Esophagus muscularis mucosa (tissue), 4 donors: ENCODE results near the gene REEP6. TPM values are rescaled to one million over a fixed set of nuclear protein-coding genes. Genes with fewer than 3 reads are reported as not detected.

ENCODE experiments used
- DNase-seq: peaks from one replicate; pipeline ENCODE4 v3.0.0-alpha.2; 2017; ENCODE audit errors: extremely low spot score
- H3K27ac ChIP-seq, 4 donors: fragments of 200-600 bp; sonication (generic); replicated peaks in 1 of 4; 1 replicate in 3 of 4; 2 replicates in 1 of 4; pipeline ENCODE4 v1.5.1; 2016 to 2019; ENCODE audit warnings: mild to moderate bottlenecking in 1 of 4
- H3K27me3 ChIP-seq, 4 donors: fragments of 200-600 bp; sonication (generic); one replicate each; pipeline versions ENCODE4 v1.5.1 to v1.6.0; 2016 to 2019
- H3K36me3 ChIP-seq, 4 donors: fragments of 200-600 bp; sonication (generic); one replicate each; pipeline ENCODE4 v1.5.1; 2016 to 2019
- H3K4me1 ChIP-seq, 4 donors: fragments of 200-600 bp; sonication (generic); one replicate each; pipeline ENCODE4 v1.5.1; 2016 to 2019
- H3K4me3 ChIP-seq, 4 donors: fragments of 200-600 bp; sonication (generic); 1 replicate in 2 of 4; 2 replicates in 2 of 4; pipeline ENCODE4 v1.5.1; 2016 to 2019; ENCODE audit warnings: mild to moderate bottlenecking in 4 of 4, moderate library complexity in 1 of 4
- H3K9me3 ChIP-seq, 4 donors: fragments of 200-600 bp; sonication (generic); 1 replicate in 3 of 4; 2 replicates in 1 of 4; pipeline ENCODE4 v1.5.1; 2016 to 2019
- CTCF ChIP-seq, 3 experiments: fragments of 200-600 bp in 2 of 3; fragments of 450-650 bp in 1 of 3; sonication (generic) in 2 of 3; IDR thresholded peaks; one replicate each; pipeline ENCODE4 v1.5.1; 2017 to 2019; ENCODE audit warnings: antibody characterized with exemption in 3 of 3, mild to moderate bottlenecking in 2 of 3, moderate library complexity in 1 of 3
- EP300 ChIP-seq: sonication (generic); formaldehyde crosslinking; IDR thresholded peaks from one replicate; pipeline ENCODE4 v1.6.1; 2017; ENCODE audit warnings: antibody characterized with exemption
- POLR2A ChIP-seq: fragments of 450-650 bp; IDR thresholded peaks from one replicate; pipeline ENCODE4 v1.6.1; 2017; ENCODE audit warnings: antibody characterized with exemption, moderate library complexity, mild to moderate bottlenecking, low read depth
- POLR2AphosphoS5 ChIP-seq, 2 donors: sonication (generic); formaldehyde crosslinking; IDR thresholded peaks; one replicate each; pipeline ENCODE4 v1.6.1; 2017; ENCODE audit warnings: antibody characterized with exemption in 2 of 2
- WGBS: methylation state at CpG from one replicate; pipeline ENCODE4 v1.1.5; 2018; 5-methylcytosine and 5-hydroxymethylcytosine counted together
- intact Hi-C: fragments of 100-400 bp; cut with DNase I; formaldehyde crosslinking; loops from one replicate; pipeline ENCODE4 v1.15.1; 2023
- total RNA-seq, 4 donors: library from RNA; depleted of rRNA; stranded (reverse); fragments of >200 nt; gene quantifications; one replicate each; pipeline versions ENCODE4 v1.1.0 to v1.2.1, GENCODE V29; 2016

Gene REEP6
- total RNA-seq, 4 donors from 2014 or later: 0.23 to 2.3 (median 0.99) TPM; not detected in 1

GRCh38 chr19:1446713-1447481 lies 44.1 kb upstream of the REEP6 start:
- H3K27me3 ChIP-seq: peaks cover 13 to 68% (median 62%) of the 10 kb centered on the region in 4 donors
- H3K9me3 ChIP-seq: no peaks in the 10 kb centered on the region
- DNase-seq: no peak
- intact Hi-C loops: loop anchor here (10.0 kb wide), 1 partner anchor 68 kb away; the partner anchor contains the start of gene ADAMTSL5
- TF ChIP-seq POLR2A (no peak), EP300 (no peak), CTCF (IDR thresholded peaks at IDR 0.05) (no peak), POLR2AphosphoS5 (IDR thresholded peaks at IDR 0.05) (no peak)
- H3K4me3 ChIP-seq: peak overlapping the region; percentile 45 to 56 (median 48)
- peaks cover 3 to 11% (median 11%) of the 10 kb centered on the region in 4 donors for H3K36me3 ChIP-seq
- WGBS: 5% methylated on average over 33 of the region's 63 CpGs
- no peak overlapping the region for H3K27ac ChIP-seq
- peaks cover 25 to 41% (median 35%) of the 10 kb centered on the region in 4 donors for H3K4me1 ChIP-seq

- Histone ChIP-seq H3K4me3 (no peak overlapping the region), H3K4me1 (peaks cover 25 to 47% (median 41%) of the 10 kb centered on the region in 4 donors), H3K36me3 (peaks cover 0 to 5% (median 4%) of the 10 kb centered on the region in 4 donors), H3K9me3 (no peaks in the 10 kb centered on the region), H3K27me3 (peaks cover 13 to 74% (median 68%) of the 10 kb centered on the region in 4 donors), H3K27ac (no peak overlapping the region)
- intact Hi-C loops: loop anchor here (10.0 kb wide), 1 partner anchor 67 kb away; the partner anchor contains the start of gene ADAMTSL5
- 50% methylated on average over 4 of the region's 4 CpGs for WGBS
- no peak for DNase-seq
- TF ChIP-seq CTCF (IDR thresholded peaks at IDR 0.05) (no peak), EP300 (no peak), POLR2AphosphoS5 (IDR thresholded peaks at IDR 0.05) (no peak), POLR2A (no peak)
Observed at GRCh38 chr19:1447504-1447903, 43.5 kb upstream of the REEP6 start.

GRCh38 chr19:1447944-1448343 lies 43.0 kb upstream of the REEP6 start:
- H3K9me3 ChIP-seq: no peaks in the 10 kb centered on the region
- H3K4me3 ChIP-seq: no peak overlapping the region
- intact Hi-C loops: loop anchor here (10.0 kb wide), 1 partner anchor 67 kb away; the partner anchor contains the start of gene ADAMTSL5
- peaks cover 0 to under 1% (median under 1%) of the 10 kb centered on the region in 4 donors for H3K36me3 ChIP-seq
- H3K27me3 ChIP-seq: peaks cover 13 to 78% (median 73%) of the 10 kb centered on the region in 4 donors
- no peak for TF ChIP-seq POLR2A
- TF ChIP-seq CTCF (IDR thresholded peaks at IDR 0.05): no peak
- no peak for TF ChIP-seq POLR2AphosphoS5 (IDR thresholded peaks at IDR 0.05)
- no peak for TF ChIP-seq EP300
- H3K27ac ChIP-seq: no peak overlapping the region
- WGBS: 87% methylated on average over 9 of the region's 9 CpGs
- H3K4me1 ChIP-seq: peaks cover 25 to 50% (median 45%) of the 10 kb centered on the region in 4 donors
- DNase-seq: no peak

- H3K27me3 ChIP-seq: peaks cover 13 to 97% (median 88%) of the 10 kb centered on the region in 4 donors
- intact Hi-C loops: loop anchor here (10.0 kb wide), 1 partner anchor 65 kb away; the partner anchor contains the start of gene ADAMTSL5
Observed at GRCh38 chr19:1449467-1450442, 41.2 kb upstream of the REEP6 start, which contains the start of gene APC2. Gene APC2 (plus strand): TSS chr19:1450121. CDS start chr19:1453002, 2,881 bp downstream.

More at GRCh38 chr19:1449467-1450442, 41.2 kb upstream of the REEP6 start, which contains the start of gene APC2:
- Histone ChIP-seq H3K9me3 (no peaks in the 10 kb centered on the region), H3K36me3 (no peaks in the 10 kb centered on the region), H3K27ac (no peak within 1 kb of the TSS), H3K4me1 (peaks cover 25 to 61% (median 54%) of the 10 kb centered on the region in 4 donors), H3K4me3 (peak within 1 kb of the TSS in 1 of 4 donors; percentile 9)
- DNase-seq: no peak
- 10% methylated on average over 7 of the region's 74 CpGs for WGBS
- TF ChIP-seq EP300 (no peak), POLR2AphosphoS5 (IDR thresholded peaks at IDR 0.05) (no peak), POLR2A (no peak), CTCF (IDR thresholded peaks at IDR 0.05) (no peak)
